Spleen (tissue), 11 donors: ENCODE measurements around the gene SLC30A7. TPM values are rescaled to one million over a fixed set of nuclear protein-coding genes. Genes with fewer than 3 reads are reported as not detected.
"Not testable (repeated sequence)": the region's sequence is repeated elsewhere in the genome, so short reads cannot be mapped to it uniquely, and the experiment has no call there.

Experiments used
- DNase-seq: peaks from one replicate; pipeline ENCODE4 v3.0.0-alpha.2; 2020
- H3K27ac ChIP-seq, 8 donors: fragments of 200-600 bp; sonication (generic) in 7 of 8; 1 replicate in 4 of 8; 2 replicates in 4 of 8; pipeline versions ENCODE4 v1.5.0 to v1.8.0; 2016 to 2021; ENCODE audit warnings: inconsistent platforms in 4 of 8, mild to moderate bottlenecking in 4 of 8, moderate library complexity in 1 of 8
- H3K27me3 ChIP-seq, 7 donors: fragments of 200-600 bp; sonication (generic) in 6 of 7; replicated peaks in 1 of 7; 1 replicate in 4 of 7; 2 replicates in 3 of 7; pipeline versions ENCODE4 v1.5.0 to v1.8.0; 2016 to 2021; ENCODE audit warnings: inconsistent platforms in 3 of 7, mild to moderate bottlenecking in 1 of 7
- H3K36me3 ChIP-seq, 6 donors: fragments of 200-600 bp; sonication (generic) in 5 of 6; 1 replicate in 4 of 6; 2 replicates in 2 of 6; pipeline versions ENCODE4 v1.5.0 to v1.8.0; 2016 to 2021; ENCODE audit warnings: inconsistent platforms in 2 of 6
- H3K4me1 ChIP-seq, 6 donors: fragments of 200-600 bp; sonication (generic) in 5 of 6; 1 replicate in 3 of 6; 2 replicates in 3 of 6; pipeline versions ENCODE4 v1.5.0 to v1.8.0; 2016 to 2021; ENCODE audit warnings: inconsistent platforms in 3 of 6
- H3K4me3 ChIP-seq, 8 donors: fragments of 200-600 bp; sonication (generic) in 7 of 8; 1 replicate in 4 of 8; 2 replicates in 4 of 8; pipeline versions ENCODE4 v1.5.0 to v1.8.0; 2016 to 2021; ENCODE audit warnings: inconsistent platforms in 4 of 8, mild to moderate bottlenecking in 4 of 8, moderate library complexity in 2 of 8
- H3K9me3 ChIP-seq, 8 donors: fragments of 200-600 bp; sonication (generic) in 7 of 8; 1 replicate in 4 of 8; 2 replicates in 4 of 8; pipeline versions ENCODE4 v1.5.0 to v1.8.0; 2016 to 2021; ENCODE audit warnings: inconsistent platforms in 4 of 8
- CTCF ChIP-seq, 11 experiments: fragments of 200-600 bp in 7 of 11; fragments of 450-650 bp in 4 of 11; sonication (generic) in 4 of 11; IDR thresholded peaks in 8 of 11; conservative IDR thresholded peaks in 3 of 11; 1 replicate in 7 of 11; 2 replicates in 4 of 11; pipeline versions ENCODE4 v1.4.0 to v1.8.0; 2016 to 2021; ENCODE audit warnings: antibody characterized with exemption in 11 of 11, inconsistent platforms in 4 of 11, mild to moderate bottlenecking in 1 of 11
- POLR2A ChIP-seq, 3 donors: fragments of 450-650 bp; IDR thresholded peaks; one replicate each; pipeline ENCODE4 v1.5.1; 2017; ENCODE audit warnings: antibody characterized with exemption in 3 of 3, mild to moderate bottlenecking in 1 of 3
- POLR2AphosphoS5 ChIP-seq, 3 donors: sonication (generic); formaldehyde crosslinking; IDR thresholded peaks; one replicate each; pipeline ENCODE4 v1.5.1; 2017; ENCODE audit warnings: antibody characterized with exemption in 3 of 3
- WGBS, 5 donors: extraction: QIAGEN DNeasy Blood & Tissue Kit in 3 of 5; methylation state at CpG; one replicate each; pipeline versions ENCODE4 v1.1.5 to v1.1.7; 2013 to 2018; 5-methylcytosine and 5-hydroxymethylcytosine counted together
- intact Hi-C: fragments of 100-400 bp; cut with DNase I; formaldehyde crosslinking; loops from one replicate; pipeline ENCODE4 v1.15.0; 2023; ENCODE audit warnings: low total_unique reads
- polyA plus RNA-seq, 3 donors: library from polyadenylated mRNA; stranded (reverse); fragments of 200-250 nt; gene quantifications; one replicate each; pipeline ENCODE4 v1.2.1, GENCODE V29; 2013
- total RNA-seq, 7 donors: library from RNA; depleted of rRNA in 3 of 7; stranded (reverse); fragments of >200 nt in 3 of 7; fragmentation: NEBNext Ultra II Directional in 4 of 7; extraction: Animal tissue kit (Norgen Biotek cat#: 25700) in 4 of 7; gene quantifications; one replicate each; pipeline versions ENCODE4 v1.1.0 to v1.2.1, GENCODE V29; 2016 to 2021
- donor health status: healthy with polysubstance abuse.
- donor health status: DM: no; HTN: no; CAD: no; lungs with moderate emphysema.
- donor health status: DM: no; HTN: no; CAD: no.
- donor health status: Bipolar disorder and iron deficiency.
- donor health status: healthy.
- donor health status: DM: no; HTN: no; CAD: no.
- donor health status: DM: yes; HTN: yes; CAD: no.

Gene SLC30A7
- total and polyA plus RNA-seq, 10 donors, result 4.2 to 44.5 (median 35.9) TPM

DNA sequence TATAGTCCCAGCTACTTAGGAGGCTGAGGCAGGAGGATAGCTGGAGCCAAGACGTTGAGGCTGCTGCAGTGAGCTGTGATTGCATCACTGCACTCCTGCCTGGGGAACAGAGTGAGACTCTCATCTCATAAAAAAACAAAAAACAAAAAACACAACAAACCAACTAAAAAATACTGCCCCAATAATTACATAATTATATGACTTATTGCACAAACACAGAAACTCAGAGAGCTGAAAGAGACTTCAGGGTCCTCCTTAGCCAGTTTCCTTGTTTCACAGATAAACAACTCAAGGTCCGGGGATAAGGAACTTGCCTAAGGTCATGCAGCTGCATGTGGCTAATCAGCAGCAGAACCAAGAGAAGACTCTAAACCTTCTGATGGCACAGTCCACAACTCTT, 13.2 kb upstream of the SLC30A7 start:
- Histone ChIP-seq H3K4me3 (no peak overlapping the region), H3K9me3 (no peaks in the 10 kb centered on the region), H3K27ac (no peak overlapping the region), H3K36me3 (no peaks in the 10 kb centered on the region), H3K4me1 (peaks cover 0 to 7% (median 0%) of the 10 kb centered on the region in 6 donors), H3K27me3 (no peaks in the 10 kb centered on the region)
- intact Hi-C loops, result no loop called here
- TF ChIP-seq POLR2AphosphoS5 (IDR thresholded peaks at IDR 0.05), result no peak
- no peak for TF ChIP-seq POLR2A (IDR thresholded peaks at IDR 0.05)
- no peak for TF ChIP-seq CTCF (IDR thresholded peaks at IDR 0.05 in 8 of 11, conservative IDR thresholded peaks at IDR 0.05 in 3 of 11)
- no peak for DNase-seq
- 36 to 67% (median 46%) methylated on average over 2 of the region's 2 CpGs for WGBS, 5 donors

- intact Hi-C loops, result no loop called here
- Histone ChIP-seq H3K4me1 (peaks cover 0 to 7% (median 0%) of the 10 kb centered on the region in 6 donors), H3K9me3 (peaks cover 0 to 4% (median under 1%) of the 10 kb centered on the region in 8 donors), H3K27me3 (no peaks in the 10 kb centered on the region), H3K4me3 (no peak overlapping the region), H3K27ac (no peak overlapping the region), H3K36me3 (no peaks in the 10 kb centered on the region)
- no peak for DNase-seq
- WGBS, 5 donors, result 69 to 80% (median 73%) methylated on average over 4 of the region's 4 CpGs
- TF ChIP-seq POLR2AphosphoS5 (IDR thresholded peaks at IDR 0.05), result no peak
- TF ChIP-seq CTCF (IDR thresholded peaks at IDR 0.05 in 8 of 11, conservative IDR thresholded peaks at IDR 0.05 in 3 of 11), result no peak
- TF ChIP-seq POLR2A (IDR thresholded peaks at IDR 0.05), result no peak
Measured at GRCh38 chr1:100883963-100884362, 11.9 kb upstream of the SLC30A7 start.

GRCh38 chr1:100889007-100889406, 6.9 kb upstream of the SLC30A7 start:
- peaks cover 0 to 12% (median 8%) of the 10 kb centered on the region in 6 donors for H3K4me1 ChIP-seq
- WGBS, 5 donors, result 83 to 97% (median 95%) methylated on average over 1 of the region's 1 CpG
- H3K27ac ChIP-seq, DNase-seq, H3K36me3 ChIP-seq, intact Hi-C loops, H3K4me3 ChIP-seq, H3K27me3 ChIP-seq: not testable (repeated sequence)
- H3K9me3 ChIP-seq, result peaks cover 0 to 24% (median 17%) of the 10 kb centered on the region in 8 donors

DNA sequence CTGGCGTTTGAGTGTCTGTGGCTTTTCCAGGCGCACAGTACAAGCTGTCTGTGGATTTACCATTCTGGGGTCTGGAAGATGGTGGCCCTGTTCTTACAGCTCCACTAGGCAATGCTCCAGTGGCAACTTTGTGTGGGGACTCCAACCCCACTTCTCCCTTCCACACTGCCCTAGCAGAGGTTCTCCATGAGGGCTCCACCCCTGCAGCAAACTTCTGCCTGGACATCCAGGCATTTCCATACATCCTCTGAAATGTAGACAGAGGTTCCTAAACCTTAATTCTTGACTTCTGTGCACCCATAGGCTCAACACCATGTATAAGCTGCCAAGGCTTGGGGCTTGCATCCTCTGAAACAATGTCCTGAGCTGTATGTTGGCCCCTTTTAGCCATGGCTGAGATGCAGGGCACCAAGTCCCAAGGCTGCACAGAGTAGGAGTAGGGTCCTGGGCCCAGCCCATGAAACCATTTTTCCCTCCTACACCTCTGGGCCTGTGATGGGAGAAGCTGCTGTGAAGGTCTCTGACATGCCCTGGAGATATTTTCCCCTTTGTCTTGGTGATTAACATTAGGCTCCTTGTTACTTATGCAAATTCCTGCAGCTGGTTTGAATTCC, 5.9 kb upstream of the SLC30A7 start:
- DNase-seq, H3K36me3 ChIP-seq, intact Hi-C loops, H3K27me3 ChIP-seq, H3K4me3 ChIP-seq, H3K27ac ChIP-seq: not testable (repeated sequence)
- Histone ChIP-seq H3K4me1 (peaks cover 0 to 20% (median 13%) of the 10 kb centered on the region in 6 donors), H3K9me3 (peaks cover 0 to 24% (median 17%) of the 10 kb centered on the region in 8 donors)
- 91 to 100% (median 95%) methylated on average over 2 of the region's 2 CpGs for WGBS, 5 donors

- H3K27me3 ChIP-seq, result no peaks in the 10 kb centered on the region
- no peak for DNase-seq
- H3K9me3 ChIP-seq, result peaks cover 0 to 24% (median 17%) of the 10 kb centered on the region in 8 donors
- WGBS, 5 donors, result 97 to 100% (median 98%) methylated on average over 1 of the region's 1 CpG
- TF ChIP-seq POLR2A (IDR thresholded peaks at IDR 0.05), result no peak
- no peak for TF ChIP-seq CTCF (IDR thresholded peaks at IDR 0.05 in 8 of 11, conservative IDR thresholded peaks at IDR 0.05 in 3 of 11)
- TF ChIP-seq POLR2AphosphoS5 (IDR thresholded peaks at IDR 0.05), result no peak
- no peak overlapping the region for H3K4me3 ChIP-seq
- no peaks in the 10 kb centered on the region for H3K36me3 ChIP-seq
- H3K4me1 ChIP-seq, result peaks cover 0 to 21% (median 13%) of the 10 kb centered on the region in 6 donors
- intact Hi-C loops, result no loop called here
- no peak overlapping the region for H3K27ac ChIP-seq
Measured at GRCh38 chr1:100891380-100891779, 4.5 kb upstream of the SLC30A7 start.
